Endothelial cell of umbilical vein (primary cell): ENCODE measurements around the gene SPA17. TPM values are rescaled to one million over a fixed set of nuclear protein-coding genes. Genes with fewer than 3 reads are reported as not detected.

Experiments used
- BruUV-seq: library from RNA; stranded (reverse); fragments of 400-500 nt; replicated peaks from 2 replicates; lab custom pipeline; 2021; lab: Mats Ljungman, UMichigan
- CTCF ChIA-PET: fragments of 300-600, 350-600 bp; sonication (Branson Sonifier 250); formaldehyde crosslinking; loops from one replicate; lab custom pipeline; 2021; ENCODE audit warnings: antibody characterized with exemption, inconsistent platforms; lab: Charles Lee
- POLR2A ChIA-PET: fragments of 300-600, 350-600 bp; sonication (Branson Sonifier 250); formaldehyde crosslinking; loops from one replicate; lab custom pipeline; 2021; ENCODE audit warnings: antibody characterized with exemption, inconsistent platforms; lab: Charles Lee
- DNase-seq: peaks from one replicate; pipeline ENCODE4 v3.0.0-alpha.2; 2011; ENCODE audit warnings: low read depth, low spot score
- FAIRE-seq: peaks from 2 replicates; lab custom pipeline; 2011; peaks lifted over from hg19 to GRCh38; lab: Jason Lieb, UNC
- H2AFZ ChIP-seq: 2 replicates; pipeline ENCODE4 v1.6.0; 2012; ENCODE audit warnings: low read depth, low read length, control low read depth, inconsistent platforms
- H3K27ac ChIP-seq: 2 replicates; pipeline ENCODE4 v1.5.1; 2011; ENCODE audit warnings: low read depth, mild to moderate bottlenecking, control low read depth, low read length, moderate library complexity; ENCODE audit not compliant: insufficient read depth
- H3K27me3 ChIP-seq, 2 experiments: 2 replicates each; pipeline versions ENCODE4 v1.6.0 to v1.6.1; 2011; ENCODE audit warnings: low read length in 2 of 2, mixed read lengths in 1 of 2; ENCODE audit not compliant: control insufficient read depth in 2 of 2, insufficient read depth in 2 of 2
- H3K36me3 ChIP-seq, 2 experiments: 2 replicates in 1 of 2; 3 replicates in 1 of 2; pipeline ENCODE4 v1.5.1; 2011; ENCODE audit warnings: low read length in 2 of 2, mild to moderate bottlenecking in 1 of 2, moderate library complexity in 1 of 2; ENCODE audit not compliant: control insufficient read depth in 2 of 2, insufficient read depth in 2 of 2; ENCODE audit errors: extremely low read depth in 1 of 2
- H3K4me1 ChIP-seq: 3 replicates; pipeline ENCODE4 v1.5.1; 2011; ENCODE audit warnings: mild to moderate bottlenecking, low read length; ENCODE audit not compliant: control insufficient read depth, insufficient read depth; ENCODE audit errors: extremely low read depth
- H3K4me2 ChIP-seq: 2 replicates; pipeline ENCODE4 v1.6.1; 2011; ENCODE audit warnings: low read length, control low read depth, mixed read lengths; ENCODE audit not compliant: insufficient read depth
- H3K4me3 ChIP-seq, 3 experiments: fragments of 200-600 bp in 1 of 3; sonication (generic), shearing (Covaris generic) in 1 of 3; replicated peaks in 1 of 3; 2 replicates each; pipeline ENCODE4 v1.5.1; 2011 to 2016; ENCODE audit warnings: control low read depth in 3 of 3, low read length in 3 of 3, mild to moderate bottlenecking in 2 of 3, inconsistent platforms in 1 of 3, low read depth in 1 of 3, moderate library complexity in 1 of 3; ENCODE audit not compliant: insufficient read depth in 1 of 3
- H3K79me2 ChIP-seq: 2 replicates; pipeline ENCODE4 v1.6.0; 2012; ENCODE audit warnings: low read length, inconsistent platforms; ENCODE audit not compliant: control insufficient read depth, insufficient read depth
- H3K9ac ChIP-seq: replicated peaks from 2 replicates; pipeline ENCODE3; 2011; ENCODE audit warnings: low read length, control low read depth; ENCODE audit not compliant: insufficient read depth; ENCODE audit errors: extremely low read depth
- H3K9me1 ChIP-seq: replicated peaks from 3 replicates; pipeline ENCODE4 v1.6.0; 2011; ENCODE audit warnings: mild to moderate bottlenecking, low read length; ENCODE audit not compliant: control insufficient read depth, insufficient read depth; ENCODE audit errors: extremely low read depth
- H3K9me3 ChIP-seq: replicated peaks from 2 replicates; pipeline ENCODE4 v1.5.1; 2012; ENCODE audit warnings: low read length, inconsistent platforms; ENCODE audit not compliant: control insufficient read depth, insufficient read depth
- H4K20me1 ChIP-seq: replicated peaks from 2 replicates; pipeline ENCODE3; 2011; ENCODE audit warnings: mild to moderate bottlenecking, low read length; ENCODE audit not compliant: control insufficient read depth, insufficient read depth; ENCODE audit errors: extremely low read depth
- CTCF ChIP-seq, 2 donors: IDR thresholded peaks; 1 replicate in 1 of 2; 2 replicates in 1 of 2; pipeline ENCODE4 v1.5.1; 2011; ENCODE audit warnings: low read length in 2 of 2, mild to moderate bottlenecking in 2 of 2, moderate library complexity in 2 of 2, control low read depth in 1 of 2, inconsistent platforms in 1 of 2, low read depth in 1 of 2; ENCODE audit not compliant: insufficient read depth in 1 of 2; ENCODE audit errors: extremely low read depth in 1 of 2
- EZH2 ChIP-seq: IDR thresholded peaks from 2 replicates; pipeline ENCODE4 v1.6.1; 2012; ENCODE audit warnings: borderline replicate concordance, low read depth, mild to moderate bottlenecking, moderate library complexity, low read length, inconsistent platforms; ENCODE audit not compliant: severe bottlenecking
- FOS ChIP-seq: IDR thresholded peaks from 2 replicates; pipeline ENCODE4 v1.6.1; 2011; ENCODE audit warnings: mild to moderate bottlenecking, low read length, moderate library complexity, borderline replicate concordance; ENCODE audit not compliant: insufficient read depth
- GATA2 ChIP-seq: IDR thresholded peaks from 2 replicates; pipeline ENCODE4 v1.7.0; 2011; ENCODE audit warnings: low read depth, mild to moderate bottlenecking, moderate library complexity, mixed read lengths, low read length; ENCODE audit not compliant: insufficient read length, insufficient read depth
- JUN ChIP-seq: IDR thresholded peaks from 2 replicates; pipeline ENCODE4 v1.6.1; 2011; ENCODE audit warnings: borderline replicate concordance, low read depth; ENCODE audit not compliant: insufficient read length, insufficient read depth
- MAX ChIP-seq: IDR thresholded peaks from 2 replicates; pipeline ENCODE4 v1.6.1; 2011; ENCODE audit not compliant: insufficient read depth, insufficient read length
- POLR2A ChIP-seq: IDR thresholded peaks from 2 replicates; pipeline ENCODE4 v1.6.1; 2012; ENCODE audit warnings: low read depth, mild to moderate bottlenecking, control low read depth, low read length
- dilution Hi-C: fragments of 300-500 bp; cut with MboI; formaldehyde crosslinking; loops from one replicate; pipeline ENCODE4 v1.15.0; 2019; ENCODE audit warnings: low sequenced_read_pairs; ENCODE audit not compliant: extremely low pct_ligation_motif_present
- intact Hi-C: fragments of 100-400 bp; cut with micrococcal nuclease; formaldehyde crosslinking; loops from one replicate; pipeline ENCODE4 v1.10.0; 2022
- polyA plus RNA-seq, 4 experiments: library from polyadenylated mRNA; depleted of rRNA in 3 of 4; stranded (reverse) in 3 of 4; unstranded in 1 of 4; fragments of >200 nt; gene quantifications; 2 replicates each; pipeline versions ENCODE4 v1.2.1 to v1.2.3, GENCODE V29; 2011 to 2012; ENCODE audit warnings: missing spikeins in 1 of 4
- total RNA-seq: library from RNA; stranded (reverse); gene quantifications from 2 replicates; pipeline ENCODE4 v1.2.3, GENCODE V29; 2021

Gene SPA17
- total and polyA plus RNA-seq, 2 donors (not counting 3 experiments of a cell fraction or from before 2014, with no cell fraction given): 3.9 to 4.7 TPM

GRCh38 chr11:124717421-124717785 is 43.7 kb downstream of the SPA17 start:
- no peaks in the 10 kb centered on the region for H3K27me3 ChIP-seq
- intact Hi-C loops: no loop called here

GRCh38 chr11:124717786-124718651 is 44.3 kb downstream of the SPA17 start:
- H3K36me3 ChIP-seq: no peaks in the 10 kb centered on the region
- DNase-seq (peak; percentile 78), FAIRE-seq (peak; percentile 28)
- ChIA-PET CTCF (interaction anchor here (0.7 to 2.5 kb wide), 14 partner anchors 8 to 310 kb away, joined by 3 to 24 read pairs (median 6); partner anchors contain the start of genes NRGN, SIAE and SPA17), POLR2A (interaction anchor here (1.3 kb wide), 1 partner anchor 28 kb away, joined by 9 read pairs; no protein-coding TSS in a partner anchor)
- peak overlapping the region; percentile 62 for H3K27ac ChIP-seq
- no peaks in the 10 kb centered on the region for H4K20me1 ChIP-seq
- peaks cover 24% of the 10 kb centered on the region for H3K4me1 ChIP-seq
- peak overlapping the region; percentile 85 for H3K4me2 ChIP-seq
- H3K4me3 ChIP-seq: peak overlapping the region; percentile 26 to 61 (median 39)
- H3K9me3 ChIP-seq: no peaks in the 10 kb centered on the region
- H2AFZ ChIP-seq: peak overlapping the region; percentile 95
- H3K9ac ChIP-seq: peak overlapping the region; percentile 44
- no peaks in the 10 kb centered on the region for H3K27me3 ChIP-seq
- no TSS peak for BruUV-seq
- dilution Hi-C loops: no loop called here
- no peaks in the 10 kb centered on the region for H3K9me1 ChIP-seq
- no peaks in the 10 kb centered on the region for H3K79me2 ChIP-seq
- peak; percentile 11 for TF ChIP-seq POLR2A
- TF ChIP-seq MAX: no peak
- no peak for TF ChIP-seq CTCF (IDR thresholded peaks at IDR 0.05; ENCODE audit: extremely low read depth in 1 of 2, insufficient read depth in 1 of 2, low read depth in 1 of 2, low read length in 2 of 2)
- TF ChIP-seq JUN: no peak
- TF ChIP-seq EZH2: no peak
- no peak for TF ChIP-seq FOS
- intact Hi-C loops: loop anchor here (1.0 kb wide), 1 partner anchor 45 kb away; the partner anchor contains the start of genes SIAE and SPA17

More at GRCh38 chr11:124717421-124717785, 43.7 kb downstream of the SPA17 start:
- Histone ChIP-seq H3K4me3 (peak overlapping the region; percentile 11 to 61 (median 16)), H3K4me2 (peak overlapping the region; percentile 85), H3K36me3 (no peaks in the 10 kb centered on the region), H3K9ac (peak overlapping the region; percentile 44), H3K9me3 (no peaks in the 10 kb centered on the region), H3K4me1 (peaks cover 24% of the 10 kb centered on the region), H4K20me1 (no peaks in the 10 kb centered on the region), H3K27ac (peak overlapping the region; percentile 62), H2AFZ (peak overlapping the region; percentile 95), H3K79me2 (no peaks in the 10 kb centered on the region), H3K9me1 (no peaks in the 10 kb centered on the region)
- DNase-seq (no peak), FAIRE-seq (peak; percentile 89)
- ChIA-PET POLR2A (interaction anchor here (1.3 kb wide), 1 partner anchor 29 kb away, joined by 9 read pairs; no protein-coding TSS in a partner anchor), CTCF (interaction anchor here (0.7 to 2.5 kb wide), 14 partner anchors 8 to 309 kb away, joined by 3 to 24 read pairs (median 6); partner anchors contain the start of genes NRGN, SIAE and SPA17)
- no peak for TF ChIP-seq MAX
- TF ChIP-seq POLR2A: no peak
- peak; percentile 53 for TF ChIP-seq FOS
- peak; percentile 67 for TF ChIP-seq GATA2
- dilution Hi-C loops: no loop called here
- no TSS peak for BruUV-seq
